ENCODE data around the gene PLA2G10.
"Not testable (repeated sequence)": the region's sequence is repeated elsewhere in the genome, so short reads cannot be mapped to it uniquely, and the experiment has no call there.

DNA sequence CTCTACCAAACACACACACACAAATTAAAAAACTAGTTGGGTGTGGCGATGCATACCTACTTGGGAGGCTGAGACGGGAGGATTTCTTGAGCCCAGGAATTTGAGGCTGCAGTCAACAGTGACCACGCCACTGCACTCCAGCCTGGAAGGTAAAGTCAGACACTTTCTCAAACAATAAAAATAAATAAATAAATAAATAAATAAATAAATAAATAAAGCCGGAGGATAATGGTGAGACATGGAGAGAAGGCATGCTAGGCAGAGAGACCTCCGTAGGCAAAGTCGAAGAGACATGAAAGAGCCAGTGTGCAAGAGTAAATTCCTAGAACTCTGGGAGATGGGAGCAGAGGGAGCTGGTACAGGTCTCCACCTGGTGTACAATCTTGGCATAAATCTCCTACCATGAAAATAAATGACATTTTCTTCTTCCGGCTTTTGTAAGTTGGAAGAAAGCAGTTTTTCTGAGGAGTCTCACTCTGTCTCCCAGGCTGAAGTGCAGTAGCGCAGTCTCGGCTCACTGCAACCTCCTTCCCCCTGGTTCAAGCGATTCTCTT lies 46.8 kb upstream of the PLA2G10 start:
- not testable (repeated sequence) for TF ChIP-seq SP1 (CRISPR knock-in tag; conservative IDR thresholded peaks at IDR 0.05); CBFB (CRISPR knock-in tag; IDR thresholded peaks at IDR 0.05; ENCODE audit: low read depth); SOX15 (CRISPR knock-in tag; IDR thresholded peaks at IDR 0.05)
- TF ChIP-seq, protein P1, sequence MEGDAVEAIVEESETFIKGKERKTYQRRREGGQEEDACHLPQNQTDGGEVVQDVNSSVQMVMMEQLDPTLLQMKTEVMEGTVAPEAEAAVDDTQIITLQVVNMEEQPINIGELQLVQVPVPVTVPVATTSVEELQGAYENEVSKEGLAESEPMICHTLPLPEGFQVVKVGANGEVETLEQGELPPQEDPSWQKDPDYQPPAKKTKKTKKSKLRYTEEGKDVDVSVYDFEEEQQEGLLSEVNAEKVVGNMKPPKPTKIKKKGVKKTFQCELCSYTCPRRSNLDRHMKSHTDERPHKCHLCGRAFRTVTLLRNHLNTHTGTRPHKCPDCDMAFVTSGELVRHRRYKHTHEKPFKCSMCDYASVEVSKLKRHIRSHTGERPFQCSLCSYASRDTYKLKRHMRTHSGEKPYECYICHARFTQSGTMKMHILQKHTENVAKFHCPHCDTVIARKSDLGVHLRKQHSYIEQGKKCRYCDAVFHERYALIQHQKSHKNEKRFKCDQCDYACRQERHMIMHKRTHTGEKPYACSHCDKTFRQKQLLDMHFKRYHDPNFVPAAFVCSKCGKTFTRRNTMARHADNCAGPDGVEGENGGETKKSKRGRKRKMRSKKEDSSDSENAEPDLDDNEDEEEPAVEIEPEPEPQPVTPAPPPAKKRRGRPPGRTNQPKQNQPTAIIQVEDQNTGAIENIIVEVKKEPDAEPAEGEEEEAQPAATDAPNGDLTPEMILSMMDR (IDR thresholded peaks at IDR 0.05) = not testable (repeated sequence)
- TF ChIP-seq, protein P2, sequence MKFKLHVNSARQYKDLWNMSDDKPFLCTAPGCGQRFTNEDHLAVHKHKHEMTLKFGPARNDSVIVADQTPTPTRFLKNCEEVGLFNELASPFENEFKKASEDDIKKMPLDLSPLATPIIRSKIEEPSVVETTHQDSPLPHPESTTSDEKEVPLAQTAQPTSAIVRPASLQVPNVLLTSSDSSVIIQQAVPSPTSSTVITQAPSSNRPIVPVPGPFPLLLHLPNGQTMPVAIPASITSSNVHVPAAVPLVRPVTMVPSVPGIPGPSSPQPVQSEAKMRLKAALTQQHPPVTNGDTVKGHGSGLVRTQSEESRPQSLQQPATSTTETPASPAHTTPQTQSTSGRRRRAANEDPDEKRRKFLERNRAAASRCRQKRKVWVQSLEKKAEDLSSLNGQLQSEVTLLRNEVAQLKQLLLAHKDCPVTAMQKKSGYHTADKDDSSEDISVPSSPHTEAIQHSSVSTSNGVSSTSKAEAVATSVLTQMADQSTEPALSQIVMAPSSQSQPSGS (CRISPR knock-in tag; IDR thresholded peaks at IDR 0.05; ENCODE audit: borderline replicate concordance, low read depth) = not testable (repeated sequence)
- TF ChIP-seq, protein P3, sequence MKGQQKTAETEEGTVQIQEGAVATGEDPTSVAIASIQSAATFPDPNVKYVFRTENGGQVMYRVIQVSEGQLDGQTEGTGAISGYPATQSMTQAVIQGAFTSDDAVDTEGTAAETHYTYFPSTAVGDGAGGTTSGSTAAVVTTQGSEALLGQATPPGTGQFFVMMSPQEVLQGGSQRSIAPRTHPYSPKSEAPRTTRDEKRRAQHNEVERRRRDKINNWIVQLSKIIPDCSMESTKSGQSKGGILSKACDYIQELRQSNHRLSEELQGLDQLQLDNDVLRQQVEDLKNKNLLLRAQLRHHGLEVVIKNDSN (CRISPR knock-in tag; IDR thresholded peaks at IDR 0.05) = not testable (repeated sequence)
